Nephron progenitor cell (in vitro differentiated cells): ENCODE results near the gene SMIM36.
"Not testable (repeated sequence)": the region's sequence is repeated elsewhere in the genome, so short reads cannot be mapped to it uniquely, and the experiment has no call there.

Experiments
- DNase-seq: peaks from one replicate; pipeline ENCODE4 v3.0.0; 2021
- H3K27ac Mint-ChIP-seq: 2 replicates; pipeline ENCODE4 v1.8.0; 2021; ENCODE audit warnings: mild to moderate bottlenecking, moderate library complexity, mixed read lengths
- H3K27me3 Mint-ChIP-seq: 2 replicates; pipeline ENCODE4 v1.8.0; 2021; ENCODE audit warnings: mild to moderate bottlenecking, low read depth, mixed read lengths; ENCODE audit not compliant: poor library complexity
- H3K36me3 Mint-ChIP-seq: 2 replicates; pipeline ENCODE4 v1.8.0; 2021; ENCODE audit warnings: low read depth, mixed read lengths
- H3K4me1 Mint-ChIP-seq: 2 replicates; pipeline ENCODE4 v1.8.0; 2021; ENCODE audit warnings: mixed read lengths
- H3K4me3 Mint-ChIP-seq: 2 replicates; pipeline ENCODE4 v1.8.0; 2021; ENCODE audit warnings: mild to moderate bottlenecking, moderate library complexity, mixed read lengths
- H3K9me3 Mint-ChIP-seq: 2 replicates; pipeline ENCODE4 v1.8.0; 2021; ENCODE audit warnings: mild to moderate bottlenecking, moderate library complexity, mixed read lengths
- CTCF ChIP-seq: fragments of 200-600 bp; sonication (generic); IDR thresholded peaks from 2 replicates; pipeline ENCODE4 v1.5.0; 2021; ENCODE audit warnings: antibody characterized with exemption

The SMIM36 gene

GRCh38 chr17:55432358-55433028, 78.8 kb downstream of the SMIM36 start:
- TF ChIP-seq CTCF = no peak
- Mint-ChIP-seq H3K9me3 (no peaks in the 10 kb centered on the region), H3K27me3 (no peaks in the 10 kb centered on the region), H3K36me3 (no peaks in the 10 kb centered on the region), H3K27ac (no peak overlapping the region), H3K4me1 (peaks cover 21% of the 10 kb centered on the region), H3K4me3 (no peak overlapping the region)
- DNase-seq = no peak

- not testable (repeated sequence) for H3K27ac Mint-ChIP-seq, H3K4me3 Mint-ChIP-seq, H3K9me3 Mint-ChIP-seq, H3K27me3 Mint-ChIP-seq, H3K36me3 Mint-ChIP-seq, DNase-seq
- H3K4me1 Mint-ChIP-seq = peaks cover 18% of the 10 kb centered on the region
Measured at GRCh38 chr17:55431914-55432313, 79.3 kb downstream of the SMIM36 start.

GRCh38 chr17:55430541-55431288, 80.5 kb downstream of the SMIM36 start:
- Mint-ChIP-seq H3K4me3 (no peak overlapping the region), H3K9me3 (no peaks in the 10 kb centered on the region), H3K27me3 (peaks cover 3% of the 10 kb centered on the region), H3K36me3 (no peaks in the 10 kb centered on the region), H3K27ac (peak overlapping the region; percentile 71), H3K4me1 (peaks cover 18% of the 10 kb centered on the region)
- no peak for DNase-seq
- TF ChIP-seq CTCF = no peak

- H3K4me3 Mint-ChIP-seq = no peak overlapping the region
- peaks cover 12% of the 10 kb centered on the region for H3K4me1 Mint-ChIP-seq
- H3K27me3 Mint-ChIP-seq = peaks cover 20% of the 10 kb centered on the region
- TF ChIP-seq CTCF = no peak
- H3K9me3 Mint-ChIP-seq = no peaks in the 10 kb centered on the region
- DNase-seq = no peak
- H3K27ac Mint-ChIP-seq = no peak overlapping the region
- no peaks in the 10 kb centered on the region for H3K36me3 Mint-ChIP-seq
Measured at GRCh38 chr17:55427587-55427882, 83.7 kb downstream of the SMIM36 start.

- H3K27ac Mint-ChIP-seq = no peak overlapping the region
- no peak for DNase-seq
- H3K9me3 Mint-ChIP-seq = no peaks in the 10 kb centered on the region
- H3K36me3 Mint-ChIP-seq = no peaks in the 10 kb centered on the region
- H3K27me3 Mint-ChIP-seq = peaks cover 22% of the 10 kb centered on the region
- TF ChIP-seq CTCF = no peak
- peaks cover 13% of the 10 kb centered on the region for H3K4me1 Mint-ChIP-seq
- H3K4me3 Mint-ChIP-seq = no peak overlapping the region
Measured at GRCh38 chr17:55426851-55427586, 84.2 kb downstream of the SMIM36 start.

- Mint-ChIP-seq H3K27me3 (peaks cover 24% of the 10 kb centered on the region), H3K27ac (no peak overlapping the region), H3K9me3 (no peaks in the 10 kb centered on the region), H3K36me3 (no peaks in the 10 kb centered on the region), H3K4me1 (peaks cover 12% of the 10 kb centered on the region), H3K4me3 (no peak overlapping the region)
- TF ChIP-seq CTCF = no peak
- DNase-seq = no peak
Measured at GRCh38 chr17:55424893-55425540, 86.2 kb downstream of the SMIM36 start.
